HepG2 (cell line): ENCODE measurements around the gene SRPK3. TPM values are rescaled to one million over a fixed set of nuclear protein-coding genes. Genes with fewer than 3 reads are reported as not detected.

ENCODE experiments used
- ATAC-seq: fragments of 200-7000 bp; cut with Tn5 transposase; 3 replicates; pipeline ENCODE4 v1.9.1; 2020; ENCODE audit warnings: mild to moderate bottlenecking, moderate library complexity
- BruUV-seq: library from RNA; stranded (reverse); fragments of 400-500 nt; replicated peaks from 2 replicates; lab custom pipeline; 2021; lab: Mats Ljungman, UMichigan
- CTCF ChIA-PET: fragments of 300-600 bp; formaldehyde crosslinking; extraction: SDS; loops from one replicate; lab custom pipeline; 2021; ENCODE audit warnings: low total read pairs, inconsistent platforms, low intra/inter-chr PET ratio; lab: Yijun Ruan, JAX
- POLR2A ChIA-PET: fragments of 350-600 bp; sonication (Branson Sonifier 250); formaldehyde crosslinking; loops from one replicate; lab custom pipeline; 2020; ENCODE audit warnings: antibody characterized with exemption, inconsistent platforms; lab: Yijun Ruan, JAX
- DNase-seq: peaks from one replicate; pipeline ENCODE4 v3.0.0-alpha.2; 2015; ENCODE audit warnings: low spot score
- FAIRE-seq: peaks from 3 replicates; lab custom pipeline; 2011; peaks lifted over from hg19 to GRCh38; lab: Jason Lieb, UNC
- H2AFZ ChIP-seq: one replicate; pipeline ENCODE4 v1.6.1; 2011; ENCODE audit warnings: low read length, inconsistent platforms
- H3K27ac ChIP-seq: fragments of 300-600 bp; 3 replicates; pipeline ENCODE4 v1.8.0; 2011; ENCODE audit warnings: mixed run types, mild to moderate bottlenecking, mixed read lengths, low read length, inconsistent platforms; ENCODE audit not compliant: insufficient read depth; ENCODE audit errors: extremely low read length
- H3K27me3 ChIP-seq, 2 experiments: fragments of 200-600 bp in 1 of 2; 2 replicates in 1 of 2; 3 replicates in 1 of 2; pipeline versions ENCODE4 v1.6.0 to v1.8.0; 2011; ENCODE audit warnings: low read length in 2 of 2, mild to moderate bottlenecking in 2 of 2, moderate library complexity in 2 of 2, inconsistent platforms in 1 of 2; ENCODE audit not compliant: insufficient read depth in 2 of 2, control insufficient read depth in 1 of 2
- H3K36me3 ChIP-seq, 2 experiments: fragments of 200-600 bp in 1 of 2; replicated peaks in 1 of 2; 2 replicates in 1 of 2; 3 replicates in 1 of 2; pipeline versions ENCODE4 v1.5.1 to v1.8.0; 2011; ENCODE audit warnings: low read length in 2 of 2, inconsistent platforms in 1 of 2; ENCODE audit not compliant: insufficient read depth in 2 of 2, control insufficient read depth in 1 of 2
- H3K4me1 ChIP-seq: 2 replicates; pipeline ENCODE4 v1.5.1; 2012; ENCODE audit warnings: low read length, inconsistent platforms; ENCODE audit not compliant: insufficient read depth
- H3K4me2 ChIP-seq: 2 replicates; pipeline ENCODE4 v1.6.0; 2011; ENCODE audit warnings: low read depth, low read length, inconsistent platforms
- H3K4me3 ChIP-seq, 3 experiments: fragments of 200-600 bp in 1 of 3; sonication (generic), shearing (Covaris generic) in 1 of 3; replicated peaks in 1 of 3; 2 replicates each; pipeline ENCODE4 v1.5.1; 2011 to 2016; ENCODE audit warnings: low read length in 3 of 3, inconsistent platforms in 2 of 3, low read depth in 2 of 3, mild to moderate bottlenecking in 2 of 3, control low read depth in 1 of 3, mixed read lengths in 1 of 3; ENCODE audit not compliant: insufficient read depth in 1 of 3
- H3K79me2 ChIP-seq: one replicate; pipeline ENCODE4 v1.6.1; 2011; ENCODE audit warnings: low read length, inconsistent platforms; ENCODE audit not compliant: insufficient read depth
- H3K9ac ChIP-seq: 2 replicates; pipeline ENCODE4 v1.6.0; 2011; ENCODE audit warnings: mild to moderate bottlenecking, low read depth, low read length, inconsistent platforms; ENCODE audit not compliant: insufficient read depth
- H3K9me3 ChIP-seq: 2 replicates; pipeline ENCODE4 v1.5.1; 2012; ENCODE audit warnings: mild to moderate bottlenecking, low read length
- H4K20me1 ChIP-seq: 2 replicates; pipeline ENCODE4 v1.6.0; 2011; ENCODE audit warnings: inconsistent platforms, mild to moderate bottlenecking, low read length, moderate library complexity; ENCODE audit not compliant: insufficient read depth
- ATAD3A ChIP-seq: sonication (generic); formaldehyde crosslinking; IDR thresholded peaks from 2 replicates; pipeline ENCODE4 v1.4.0; 2020; ENCODE audit warnings: missing genetic modification reagents
- CEBPG ChIP-seq: IDR thresholded peaks from 2 replicates; pipeline ENCODE4 v1.6.1; 2016
- FOXP1 ChIP-seq, 2 experiments: fragments of 450-650 bp in 1 of 2; IDR thresholded peaks; 2 replicates each; pipeline ENCODE4 v1.6.1; 2017 to 2018; ENCODE audit warnings: antibody characterized with exemption in 1 of 2
- KAT2B ChIP-seq: fragments of 150-350 bp; IDR thresholded peaks from 2 replicates; pipeline ENCODE4 v1.6.1; 2014; ENCODE audit warnings: low read depth, low read length, borderline replicate concordance
- RXRA ChIP-seq: sonication (generic); formaldehyde crosslinking; IDR thresholded peaks from 2 replicates; pipeline ENCODE4 v1.5.1; 2020; ENCODE audit warnings: missing genetic modification reagents
- SP5 ChIP-seq: IDR thresholded peaks from 2 replicates; pipeline ENCODE4 v1.6.1; 2016; ENCODE audit warnings: low read depth, borderline replicate concordance
- ZC3H13 ChIP-seq: sonication (generic); formaldehyde crosslinking; IDR thresholded peaks from 2 replicates; pipeline ENCODE4 v1.8.1; 2023; ENCODE audit warnings: mild to moderate bottlenecking, missing genetic modification reagents, moderate library complexity
- ZFP82 ChIP-seq: sonication (generic); formaldehyde crosslinking; IDR thresholded peaks from 2 replicates; pipeline ENCODE4 v1.5.1; 2020; ENCODE audit warnings: mild to moderate bottlenecking, missing genetic modification reagents, borderline replicate concordance
- ZNF101 ChIP-seq: sonication (generic); formaldehyde crosslinking; IDR thresholded peaks from 2 replicates; pipeline ENCODE4 v1.4.0; 2020; ENCODE audit warnings: mild to moderate bottlenecking, low read depth, missing genetic modification reagents, borderline replicate concordance
- ZNF510 ChIP-seq: sonication (generic); formaldehyde crosslinking; IDR thresholded peaks from 2 replicates; pipeline ENCODE4 v1.4.0; 2020; ENCODE audit warnings: low read depth, mild to moderate bottlenecking, missing genetic modification reagents
- ZNF75D ChIP-seq: sonication (generic); formaldehyde crosslinking; IDR thresholded peaks from 2 replicates; pipeline ENCODE4 v1.8.1; 2023; ENCODE audit warnings: missing genetic modification reagents, mild to moderate bottlenecking, borderline replicate concordance
- ZSCAN30 ChIP-seq: sonication (generic); formaldehyde crosslinking; IDR thresholded peaks from 2 replicates; pipeline ENCODE4 v1.5.0; 2020; ENCODE audit warnings: mild to moderate bottlenecking, missing genetic modification reagents
- WGBS: methylation state at CpG from one replicate; pipeline ENCODE4 v1.1.6; 2017; ENCODE audit warnings: low lambda C conversion rate; 5-methylcytosine and 5-hydroxymethylcytosine counted together
- in situ Hi-C: cut with HindIII; loops from 2 replicates; pipeline ENCODE4 v1.10.0; 2017; ENCODE audit warnings: low pct_unique_long_range_greater_than_20kb; ENCODE audit not compliant: extremely low pct_ligation_motif_present
- intact Hi-C: fragments of 100-400 bp; cut with micrococcal nuclease; formaldehyde crosslinking; loops from one replicate; pipeline ENCODE4 v1.10.0; 2022; ENCODE audit not compliant: unreplicated experiment
- polyA plus RNA-seq, 8 experiments: library from polyadenylated mRNA; depleted of rRNA in 3 of 8; stranded (reverse) in 7 of 8; unstranded in 1 of 8; fragments of >200 nt; fragmentation: Illumina TruSeq in 4 of 8; extraction: Trizol in 4 of 8; gene quantifications; 2 replicates each; pipeline versions ENCODE4 v1.2.1 to v1.2.3, GENCODE V29; 2011 to 2016; ENCODE audit warnings: low read depth in 4 of 8, missing spikeins in 1 of 8, mixed read lengths in 1 of 8; ENCODE audit not compliant: insufficient read depth in 1 of 8
- total RNA-seq, 5 experiments: library from RNA; depleted of rRNA; stranded (reverse); fragments of >200 nt; fragmentation: Illumina TruSeq; extraction: Trizol; gene quantifications; 2 replicates each; pipeline ENCODE4 v1.2.3, GENCODE V29; 2016; ENCODE audit warnings: low read depth in 1 of 5
- TF ChIP-seq, protein P1 (sequence below): sonication (generic); formaldehyde crosslinking; IDR thresholded peaks from 2 replicates; pipeline ENCODE4 v1.5.0; 2020; ENCODE audit warnings: mild to moderate bottlenecking, low read depth, missing genetic modification reagents, borderline replicate concordance
- TF ChIP-seq, protein P2 (sequence below): sonication (generic); formaldehyde crosslinking; IDR thresholded peaks from 2 replicates; pipeline ENCODE4 v1.9.0; 2022; ENCODE audit warnings: low read depth, missing genetic modification reagents

Gene SRPK3
- total and polyA plus RNA-seq, 2 of the 13 experiments (the other 11 are each of a cell fraction or from before 2014, with no cell fraction given), result 0.22 to 0.30 TPM

DNA sequence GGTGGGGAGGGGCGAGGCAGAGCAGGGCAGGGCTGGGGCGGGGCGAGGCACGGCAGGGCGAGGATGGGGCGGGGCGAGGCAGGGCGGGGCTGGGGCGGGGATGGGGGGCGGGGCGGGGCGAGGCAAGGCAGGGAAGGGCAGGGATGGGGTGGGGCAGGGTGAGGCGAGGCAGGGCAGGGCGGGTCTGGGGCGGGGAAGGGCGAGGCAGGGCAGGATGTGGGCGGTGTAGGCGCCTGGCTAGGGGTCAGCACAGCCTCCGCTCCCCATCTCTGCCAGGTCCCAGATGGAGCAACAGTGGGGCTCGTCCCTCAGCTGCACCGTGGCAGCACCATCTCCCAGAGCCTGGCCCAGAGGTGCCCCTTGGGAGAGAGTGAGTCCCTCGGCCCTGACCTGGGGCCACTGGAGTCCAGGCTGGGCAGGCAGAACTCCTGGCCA lies 4.2 kb upstream of the SRPK3 start:
- Histone ChIP-seq H4K20me1 (no peaks in the 10 kb centered on the region), H2AFZ (no peak overlapping the region), H3K9ac (no peak overlapping the region), H3K4me2 (no peak overlapping the region), H3K79me2 (no peaks in the 10 kb centered on the region), H3K4me3 (no peak overlapping the region), H3K9me3 (no peaks in the 10 kb centered on the region), H3K4me1 (no peaks in the 10 kb centered on the region), H3K27me3 (no peaks in the 10 kb centered on the region), H3K36me3 (no peaks in the 10 kb centered on the region), H3K27ac (no peak overlapping the region)
- POLR2A ChIA-PET, result no interaction called here
- ATAC-seq (no peak), DNase-seq (no peak), FAIRE-seq (no peak)
- in situ Hi-C loops, result no loop called here
- no TSS peak for BruUV-seq
- intact Hi-C loops, result no loop called here
- TF ChIP-seq FOXP1 (IDR thresholded peaks at IDR 0.05) (no peak), FOXP1 (CRISPR knock-in tag; IDR thresholded peaks at IDR 0.05) (no peak), ZNF510 (CRISPR knock-in tag) (no peak), ATAD3A (CRISPR knock-in tag) (no peak), CEBPG (no peak), ZC3H13 (CRISPR knock-in tag) (no peak), ZSCAN30 (CRISPR knock-in tag) (no peak), KAT2B (no peak), RXRA (CRISPR knock-in tag) (no peak), ZNF101 (CRISPR knock-in tag) (no peak), ZNF75D (CRISPR knock-in tag) (no peak), SP5 (CRISPR knock-in tag) (no peak), ZFP82 (no peak)
- TF ChIP-seq, protein P1, sequence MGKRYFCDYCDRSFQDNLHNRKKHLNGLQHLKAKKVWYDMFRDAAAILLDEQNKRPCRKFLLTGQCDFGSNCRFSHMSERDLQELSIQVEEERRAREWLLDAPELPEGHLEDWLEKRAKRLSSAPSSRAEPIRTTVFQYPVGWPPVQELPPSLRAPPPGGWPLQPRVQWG, result no peak
- TF ChIP-seq, protein P2, sequence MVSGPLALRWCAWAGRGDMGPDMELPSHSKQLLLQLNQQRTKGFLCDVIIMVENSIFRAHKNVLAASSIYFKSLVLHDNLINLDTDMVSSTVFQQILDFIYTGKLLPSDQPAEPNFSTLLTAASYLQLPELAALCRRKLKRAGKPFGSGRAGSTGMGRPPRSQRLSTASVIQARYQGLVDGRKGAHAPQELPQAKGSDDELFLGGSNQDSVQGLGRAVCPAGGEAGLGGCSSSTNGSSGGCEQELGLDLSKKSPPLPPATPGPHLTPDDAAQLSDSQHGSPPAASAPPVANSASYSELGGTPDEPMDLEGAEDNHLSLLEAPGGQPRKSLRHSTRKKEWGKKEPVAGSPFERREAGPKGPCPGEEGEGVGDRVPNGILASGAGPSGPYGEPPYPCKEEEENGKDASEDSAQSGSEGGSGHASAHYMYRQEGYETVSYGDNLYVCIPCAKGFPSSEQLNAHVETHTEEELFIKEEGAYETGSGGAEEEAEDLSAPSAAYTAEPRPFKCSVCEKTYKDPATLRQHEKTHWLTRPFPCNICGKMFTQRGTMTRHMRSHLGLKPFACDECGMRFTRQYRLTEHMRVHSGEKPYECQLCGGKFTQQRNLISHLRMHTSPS (CRISPR knock-in tag), result no peak
- WGBS, result 93% methylated on average over 19 of the region's 22 CpGs
- CTCF ChIA-PET, result no interaction called here
